Amniotic epithelial cell (primary cell): Measurements from ENCODE around the gene SPTSSB.
A peak's percentile ranks its signal among the peaks of the same experiment; 100 is the strongest.

ENCODE experiments used
- DNase-seq: peaks from one replicate; pipeline ENCODE4 v3.0.0-alpha.2; 2010; ENCODE audit warnings: low read depth

Gene SPTSSB, protein sequence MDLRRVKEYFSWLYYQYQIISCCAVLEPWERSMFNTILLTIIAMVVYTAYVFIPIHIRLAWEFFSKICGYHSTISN

DNA sequence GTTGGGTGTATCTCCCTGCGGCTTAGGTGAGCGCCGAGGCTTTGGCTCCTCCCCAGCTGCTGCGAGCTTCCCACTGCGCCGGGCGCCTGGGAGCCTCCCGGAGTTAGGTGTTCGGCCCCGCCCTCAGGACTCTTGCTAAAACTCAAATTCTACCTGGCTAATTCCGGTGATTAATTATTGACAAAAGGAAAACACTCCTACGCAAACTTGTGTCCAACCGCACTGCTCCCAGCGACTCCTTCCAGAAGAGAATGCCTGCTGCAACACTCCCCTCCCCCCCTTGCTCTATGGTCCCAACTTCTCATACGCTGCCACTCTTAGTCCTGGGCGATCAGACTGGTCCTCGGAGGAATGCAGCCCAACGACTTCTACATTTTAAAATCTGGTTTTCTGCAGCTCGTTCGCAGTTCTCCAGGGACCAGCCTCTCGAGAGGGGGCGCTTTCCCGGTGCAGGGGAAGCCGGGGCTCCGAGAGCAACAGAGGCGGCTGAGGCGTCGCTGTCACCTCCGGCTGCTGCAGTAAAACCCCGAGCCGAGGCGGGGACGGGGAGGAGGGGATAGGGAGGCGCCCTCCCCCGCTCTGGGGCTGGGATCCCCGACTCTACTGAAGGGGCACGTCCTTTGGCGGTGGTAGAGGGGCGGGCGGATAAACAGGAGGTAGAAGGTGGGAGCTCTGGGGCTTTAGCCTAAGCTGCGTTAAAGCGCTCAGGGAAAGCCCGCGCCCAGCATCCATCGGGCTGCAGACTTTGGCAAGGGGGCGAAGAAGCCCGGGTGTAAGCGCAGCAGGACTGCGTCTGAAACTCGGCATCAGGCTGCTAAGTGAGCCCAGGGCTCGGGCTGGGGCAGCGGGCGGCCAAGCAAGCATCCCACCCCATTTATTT is at the start of gene SPTSSB:
SPTSSB (minus strand) TSS at position 77 of the 880 bp plus-strand sequence. CDS start 25,194 bp downstream, outside the sequence.
- no peak for DNase-seq

DNA sequence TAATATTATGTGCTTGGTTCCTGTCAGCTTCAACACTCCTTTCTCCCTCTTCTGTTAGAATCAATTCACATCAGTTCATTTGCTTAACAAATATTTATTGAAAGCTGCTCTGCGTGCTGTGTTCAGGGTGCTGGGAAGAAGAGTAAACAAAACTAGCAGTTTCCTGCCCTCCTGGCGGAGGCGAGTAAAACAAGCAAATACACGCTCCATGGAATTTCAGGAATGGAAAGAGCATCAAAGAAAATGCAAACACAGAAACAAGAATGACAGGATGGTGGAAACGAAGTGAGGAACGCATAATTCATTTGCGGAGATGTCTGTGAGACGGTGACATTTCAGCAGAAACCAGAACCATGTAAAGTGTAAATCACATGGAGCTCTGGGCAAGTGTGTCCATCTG is 49.4 kb upstream of the SPTSSB start:
- DNase-seq = no peak

GRCh38 chr3:161419555-161420333 is 48.4 kb upstream of the SPTSSB start:
- no peak for DNase-seq

DNA sequence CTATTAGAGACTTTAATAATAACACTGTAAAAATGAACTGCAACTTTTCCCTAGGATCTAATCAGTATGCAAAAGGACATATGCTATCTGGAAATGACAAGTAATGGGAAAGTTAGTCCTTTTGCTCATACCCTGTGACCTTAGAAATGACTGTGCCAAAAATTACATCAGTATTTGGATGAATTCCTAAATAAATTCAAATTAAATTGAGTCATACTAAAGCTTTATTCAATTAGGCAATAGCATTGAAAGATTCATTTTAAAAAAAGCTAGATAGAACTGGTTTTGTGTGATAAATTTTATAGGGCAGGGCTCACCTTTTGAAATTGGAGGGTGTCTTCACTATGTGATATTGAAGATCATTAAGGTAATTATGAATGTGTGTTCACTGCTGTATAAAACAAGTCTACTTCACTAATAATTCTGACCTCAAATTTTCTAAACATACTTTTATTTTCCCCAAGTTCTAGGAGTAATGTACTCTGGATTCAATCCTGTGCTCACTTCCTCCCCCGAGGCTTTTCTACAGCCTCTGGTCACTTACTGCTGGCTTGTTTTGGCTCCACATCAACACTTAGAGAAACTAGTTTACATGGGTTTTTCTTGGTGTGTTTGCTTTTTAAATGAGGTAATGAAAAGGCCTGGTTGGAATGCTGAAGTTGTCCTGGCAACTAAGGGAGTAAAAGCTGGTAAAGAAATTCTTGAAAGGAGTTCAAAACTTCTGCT is 44.4 kb upstream of the SPTSSB start:
- peak; percentile 36 for DNase-seq

- no peak for DNase-seq
Observed at GRCh38 chr3:161414907-161415306, 43.6 kb upstream of the SPTSSB start.

- DNase-seq = no peak
Observed at GRCh38 chr3:161413855-161414210, 42.5 kb upstream of the SPTSSB start.

DNA sequence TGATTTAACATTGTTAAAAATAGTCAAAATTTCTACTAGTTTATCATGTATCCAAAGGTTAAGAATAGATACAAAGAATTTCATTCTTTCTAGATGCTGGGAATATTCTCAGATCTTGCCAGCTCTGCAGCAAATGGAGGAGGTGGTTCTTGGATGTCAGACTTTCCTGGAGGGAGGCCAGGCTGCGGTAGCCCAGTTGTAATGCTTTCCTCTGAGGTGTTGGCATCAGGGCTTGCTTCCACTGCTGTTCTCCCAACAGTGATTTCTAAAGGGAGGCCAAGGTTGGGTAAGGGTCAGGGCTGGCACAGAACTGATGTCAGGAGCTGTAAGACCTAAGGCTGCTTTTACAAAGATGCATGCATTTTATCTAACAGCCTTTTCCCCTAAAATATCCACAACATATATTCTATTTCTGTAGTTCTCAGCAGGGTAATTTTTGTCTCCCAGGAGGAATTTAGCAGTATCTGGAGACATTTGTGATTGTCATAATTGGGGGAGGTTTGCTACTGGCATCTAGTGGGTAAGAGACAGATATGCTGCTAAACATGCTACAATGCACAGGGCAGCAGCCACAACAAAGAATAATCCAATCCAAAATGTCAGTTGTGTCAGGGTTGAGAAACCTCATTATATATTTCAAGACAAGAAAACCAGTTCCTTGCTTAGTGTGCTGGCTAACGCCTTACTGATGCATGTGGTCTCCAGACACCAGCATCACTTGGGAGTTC is 42.0 kb upstream of the SPTSSB start:
- DNase-seq = peak; percentile 42

- DNase-seq = peak; percentile 4
Observed at GRCh38 chr3:161412123-161412522, 40.8 kb upstream of the SPTSSB start.

- no peak for DNase-seq
Observed at GRCh38 chr3:161409858-161410257, 38.5 kb upstream of the SPTSSB start.

DNA sequence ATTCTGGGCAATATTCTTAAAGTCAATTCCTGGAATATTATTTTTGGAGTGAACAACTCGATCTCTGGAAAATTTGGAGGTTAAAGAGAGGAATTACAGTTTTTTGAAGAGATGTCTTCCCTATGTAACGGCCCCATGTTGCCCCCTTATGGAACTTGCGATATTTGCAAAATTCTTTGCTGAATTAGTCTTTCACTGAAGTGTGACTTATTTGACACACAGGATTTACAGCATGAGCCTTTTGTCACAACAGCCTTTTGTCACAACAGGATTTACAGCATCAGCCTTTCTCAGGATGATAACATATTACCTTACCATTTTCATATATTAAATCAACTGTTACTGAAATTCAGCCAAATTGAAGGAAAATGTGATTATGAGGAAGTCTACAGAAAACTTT is 37.8 kb upstream of the SPTSSB start:
- peak; percentile 26 for DNase-seq

DNA sequence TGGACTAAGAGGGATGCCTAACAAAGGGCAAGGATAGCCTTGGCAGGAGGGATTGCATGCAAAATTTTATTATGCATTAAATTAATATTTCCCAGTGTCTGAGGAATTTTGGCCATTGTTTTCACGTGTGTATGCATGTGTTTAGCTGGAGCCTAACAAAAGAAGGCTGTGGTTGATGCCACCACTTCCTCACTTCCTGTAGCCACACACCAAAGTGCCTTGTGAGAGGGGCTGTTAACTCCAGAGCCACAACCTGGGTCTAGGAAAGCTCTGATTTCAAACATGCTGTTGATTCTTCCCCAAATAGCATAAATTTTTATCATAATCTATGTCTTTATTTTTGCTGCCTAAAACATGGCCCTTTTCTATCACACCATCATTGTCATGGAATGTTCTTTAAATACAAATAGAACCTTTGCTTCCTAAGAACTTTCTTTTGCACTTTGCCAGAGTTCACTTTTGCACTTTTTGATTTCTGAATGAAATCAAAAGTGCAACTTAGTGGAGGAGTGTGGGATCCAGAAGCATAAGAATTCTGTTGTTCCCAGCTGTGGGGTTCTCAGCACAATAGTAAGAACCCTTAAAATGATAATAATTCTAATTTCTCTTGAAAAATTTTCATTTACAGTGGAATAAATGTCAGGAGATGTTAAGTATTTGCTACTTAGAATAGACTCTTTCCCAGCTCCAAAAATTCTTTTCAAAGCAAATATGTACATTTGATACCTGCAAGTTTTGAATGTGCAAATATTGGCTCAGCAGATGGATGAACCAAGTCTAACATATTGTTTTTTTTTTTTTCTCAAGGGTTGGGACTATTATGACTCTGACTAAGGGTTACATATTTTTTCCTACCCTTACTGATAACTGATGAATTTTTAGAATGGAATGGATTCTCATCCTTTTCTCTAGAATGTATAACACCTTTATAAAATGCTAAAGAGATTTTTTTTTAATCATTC is 35.6 kb upstream of the SPTSSB start:
- no peak for DNase-seq

GRCh38 chr3:161405836-161406235 is 34.5 kb upstream of the SPTSSB start:
- no peak for DNase-seq

- DNase-seq = no peak
Observed at GRCh38 chr3:161405087-161405486, 33.8 kb upstream of the SPTSSB start.

- DNase-seq = peak; percentile 55
Observed at GRCh38 chr3:161403251-161403650, 31.9 kb upstream of the SPTSSB start.

DNA sequence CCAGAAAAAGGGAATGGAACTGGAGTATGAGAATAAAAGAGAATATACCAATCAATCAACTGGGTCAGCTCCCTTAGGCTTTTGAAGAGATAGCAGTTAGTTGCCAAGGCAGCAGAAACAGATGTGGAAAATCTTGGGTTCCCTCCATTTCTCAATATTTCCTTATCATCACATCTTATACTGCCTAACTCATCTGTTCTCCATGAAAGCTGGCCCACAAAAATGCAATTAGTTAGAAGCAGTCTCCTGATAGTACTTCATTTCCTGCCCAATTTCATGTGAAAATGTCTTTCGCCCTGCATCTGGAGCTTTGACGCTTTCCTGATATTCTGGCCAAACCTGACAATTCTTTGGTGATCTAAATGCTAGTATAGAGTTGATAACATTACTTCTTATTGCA is 30.1 kb upstream of the SPTSSB start:
- peak; percentile 85 for DNase-seq

DNA sequence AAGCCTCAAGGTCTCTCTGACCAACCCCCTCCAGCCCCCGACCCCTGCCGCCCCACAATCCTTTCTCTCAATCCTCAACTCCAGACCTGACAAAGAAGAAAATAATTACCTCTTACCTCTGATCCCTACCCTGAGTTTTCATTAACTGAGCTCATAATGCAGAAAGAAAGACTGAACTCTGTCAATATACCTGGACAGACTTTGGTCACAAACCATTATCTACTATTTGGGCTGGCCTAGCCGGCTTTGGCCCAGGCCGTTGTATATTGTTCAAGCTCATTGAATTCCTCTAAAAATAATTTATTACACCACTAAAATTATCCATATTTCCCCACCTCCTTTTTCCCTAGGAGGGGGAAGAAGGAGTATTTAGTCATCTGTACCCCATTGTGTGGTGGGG is 29.3 kb upstream of the SPTSSB start:
- DNase-seq = no peak

DNA sequence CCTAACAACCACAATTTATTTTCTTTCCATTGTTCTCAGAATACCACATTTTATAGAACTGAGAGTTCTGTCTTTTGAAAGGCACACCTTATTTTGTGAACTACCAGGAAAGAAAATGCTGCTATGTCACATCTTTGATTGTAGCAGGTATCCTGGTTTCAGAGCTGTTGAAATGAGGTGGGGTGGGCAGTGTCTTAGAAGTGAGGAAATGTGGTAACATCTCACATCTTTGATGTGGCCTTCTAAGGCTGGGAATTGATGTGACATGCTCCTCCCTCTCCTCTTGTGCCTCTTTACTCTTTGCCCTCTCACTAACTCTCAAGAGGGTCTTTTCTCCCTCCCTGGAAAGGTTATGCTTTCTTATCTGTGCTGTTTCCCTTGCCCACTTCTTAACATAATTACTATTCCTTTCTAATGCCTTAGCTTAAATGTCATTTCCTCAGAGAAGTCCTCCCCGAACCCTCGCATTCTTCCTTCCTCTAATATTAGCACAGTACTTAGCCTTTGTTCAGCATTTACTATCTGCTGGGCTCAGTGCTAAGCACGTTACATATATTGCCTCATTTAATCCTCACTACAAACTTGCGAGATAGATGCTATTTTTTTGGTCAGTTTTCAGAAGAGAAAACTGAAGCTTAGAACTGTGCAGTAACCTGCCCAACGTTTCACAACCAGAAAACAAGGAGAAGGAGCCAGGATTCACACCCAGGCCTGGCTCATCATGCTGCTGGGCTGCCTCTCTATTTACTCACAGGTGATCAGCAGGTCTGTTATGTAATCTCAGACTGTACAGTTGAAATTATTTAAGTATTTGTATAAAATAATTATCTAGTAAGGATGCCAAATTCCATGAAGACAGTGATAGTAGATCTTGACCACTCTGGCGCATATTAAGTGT is 24.0 kb upstream of the SPTSSB start:
- no peak for DNase-seq

- DNase-seq = no peak
Observed at GRCh38 chr3:161393803-161394202, 22.5 kb upstream of the SPTSSB start.

- no peak for DNase-seq
Observed at GRCh38 chr3:161393310-161393709, 22.0 kb upstream of the SPTSSB start.
